Lower leg skin (tissue), 4 donors: ENCODE results near the gene DMBT1. TPM values are rescaled to one million over a fixed set of nuclear protein-coding genes. Genes with fewer than 3 reads are reported as not detected.

ENCODE experiments used
- DNase-seq, 2 donors: peaks; one replicate each; pipeline ENCODE4 v3.0.0-alpha.2; 2019; ENCODE audit warnings: low spot score in 2 of 2
- H3K4me3 ChIP-seq: fragments of 200-600 bp; sonication (generic); 2 replicates; pipeline ENCODE4 v1.5.1; 2017; ENCODE audit warnings: mild to moderate bottlenecking, low read depth; ENCODE audit not compliant: poor library complexity, severe bottlenecking
- POLR2A ChIP-seq, 2 donors: fragments of 450-650 bp; IDR thresholded peaks; one replicate each; pipeline ENCODE4 v1.6.1; 2016 to 2017; ENCODE audit warnings: antibody characterized with exemption in 2 of 2, mild to moderate bottlenecking in 1 of 2, moderate library complexity in 1 of 2
- WGBS, 2 donors: methylation state at CpG; one replicate each; pipeline ENCODE4 v1.1.5; 2018; 5-methylcytosine and 5-hydroxymethylcytosine counted together
- intact Hi-C: fragments of 100-400 bp; cut with DNase I; formaldehyde crosslinking; loops from one replicate; pipeline ENCODE4 v1.15.0; 2023; ENCODE audit warnings: low total_unique reads
- total RNA-seq, 4 donors: library from RNA; depleted of rRNA; stranded (reverse); fragments of >200 nt; gene quantifications; one replicate each; pipeline ENCODE4 v1.1.0, GENCODE V29; 2016
- TF ChIP-seq, protein P1 (sequence below), 3 donors: fragments of 450-650 bp; IDR thresholded peaks; one replicate each; pipeline ENCODE4 v1.5.1; 2016; ENCODE audit warnings: antibody characterized with exemption in 3 of 3, mild to moderate bottlenecking in 3 of 3, moderate library complexity in 2 of 3

Gene DMBT1
- total RNA-seq, 4 donors from 2014 or later: 0.04 to 0.29 (median 0.26) TPM; not detected in 1

DNA sequence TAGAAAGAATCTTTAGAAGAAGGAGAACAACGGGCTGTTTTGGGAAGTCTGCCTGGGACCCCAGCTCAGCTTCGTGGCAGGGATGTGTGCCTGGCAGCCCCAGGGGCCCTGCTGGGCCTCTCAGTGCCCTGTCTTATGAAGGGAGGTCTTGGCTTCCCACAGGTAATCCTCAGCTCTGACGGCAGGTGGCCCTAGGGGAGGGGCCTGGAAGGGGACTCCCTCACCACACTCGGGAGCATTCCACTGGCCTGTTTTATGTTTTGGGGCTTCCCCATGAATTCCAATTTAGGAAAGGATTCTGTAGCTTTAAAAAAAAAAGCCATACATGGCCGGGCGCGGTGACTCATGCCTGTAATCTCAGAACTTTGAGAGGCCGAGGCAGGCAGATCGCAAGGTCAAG lies 3.0 kb upstream of the DMBT1 start:
- intact Hi-C loops: no loop called here
- peak in 1 of 2 donors; percentile 71 for DNase-seq
- TF ChIP-seq, protein P1, sequence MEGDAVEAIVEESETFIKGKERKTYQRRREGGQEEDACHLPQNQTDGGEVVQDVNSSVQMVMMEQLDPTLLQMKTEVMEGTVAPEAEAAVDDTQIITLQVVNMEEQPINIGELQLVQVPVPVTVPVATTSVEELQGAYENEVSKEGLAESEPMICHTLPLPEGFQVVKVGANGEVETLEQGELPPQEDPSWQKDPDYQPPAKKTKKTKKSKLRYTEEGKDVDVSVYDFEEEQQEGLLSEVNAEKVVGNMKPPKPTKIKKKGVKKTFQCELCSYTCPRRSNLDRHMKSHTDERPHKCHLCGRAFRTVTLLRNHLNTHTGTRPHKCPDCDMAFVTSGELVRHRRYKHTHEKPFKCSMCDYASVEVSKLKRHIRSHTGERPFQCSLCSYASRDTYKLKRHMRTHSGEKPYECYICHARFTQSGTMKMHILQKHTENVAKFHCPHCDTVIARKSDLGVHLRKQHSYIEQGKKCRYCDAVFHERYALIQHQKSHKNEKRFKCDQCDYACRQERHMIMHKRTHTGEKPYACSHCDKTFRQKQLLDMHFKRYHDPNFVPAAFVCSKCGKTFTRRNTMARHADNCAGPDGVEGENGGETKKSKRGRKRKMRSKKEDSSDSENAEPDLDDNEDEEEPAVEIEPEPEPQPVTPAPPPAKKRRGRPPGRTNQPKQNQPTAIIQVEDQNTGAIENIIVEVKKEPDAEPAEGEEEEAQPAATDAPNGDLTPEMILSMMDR (IDR thresholded peaks at IDR 0.05): no peak
- TF ChIP-seq POLR2A (IDR thresholded peaks at IDR 0.05): no peak
- H3K4me3 ChIP-seq: no peak overlapping the region
- WGBS, 2 donors: 42 to 52% methylated on average over 8 to 9 of the region's 9 CpGs

DNA sequence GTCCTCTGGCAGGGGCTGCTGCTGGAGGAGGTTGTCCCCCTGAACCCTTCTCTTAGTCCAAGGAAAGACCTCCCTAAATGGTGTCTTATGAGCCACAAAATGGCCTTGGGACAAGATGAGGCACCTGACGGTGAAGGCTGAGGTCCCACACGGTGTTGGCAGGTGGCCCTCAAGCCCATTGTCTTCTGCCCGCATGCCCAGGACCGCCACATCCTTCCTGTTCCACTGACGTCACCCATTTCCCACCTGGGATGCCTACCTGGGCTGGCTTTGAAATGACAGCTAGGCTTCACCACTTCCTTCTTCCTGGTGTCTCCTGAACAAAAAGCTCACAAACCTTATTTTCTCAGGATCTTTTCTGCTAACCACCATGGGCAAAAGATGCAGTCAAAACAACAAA lies 2.1 kb upstream of the DMBT1 start:
- intact Hi-C loops: no loop called here
- TF ChIP-seq, protein P1 (IDR thresholded peaks at IDR 0.05): no peak
- no peak for TF ChIP-seq POLR2A (IDR thresholded peaks at IDR 0.05)
- peak in 1 of 2 donors; percentile 46 for DNase-seq
- 70 to 74% methylated on average over 5 of the region's 5 CpGs for WGBS, 2 donors
- H3K4me3 ChIP-seq: no peak overlapping the region

DNA sequence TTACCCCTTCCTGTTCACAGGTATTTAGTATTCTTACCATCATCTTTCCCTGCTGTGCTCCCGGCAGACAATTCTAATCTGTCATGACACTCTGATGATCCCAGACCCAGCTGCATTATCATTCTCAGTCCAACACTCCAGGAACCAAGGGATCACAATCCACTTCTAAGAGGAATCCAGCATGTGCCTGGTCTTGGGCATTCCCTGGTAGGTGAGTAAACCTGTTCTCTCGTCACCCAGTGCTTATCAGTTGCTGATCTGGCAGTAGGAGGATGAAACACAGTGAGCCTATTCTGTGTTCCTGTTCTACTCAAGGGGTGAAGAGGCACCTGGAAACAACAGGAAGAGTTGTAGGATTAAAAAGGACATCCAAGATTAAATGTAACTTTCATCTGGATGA lies 1.3 kb upstream of the DMBT1 start:
- H3K4me3 ChIP-seq: no peak overlapping the region
- intact Hi-C loops: no loop called here
- TF ChIP-seq POLR2A (IDR thresholded peaks at IDR 0.05): no peak
- TF ChIP-seq, protein P1 (IDR thresholded peaks at IDR 0.05): no peak
- 71 to 74% methylated on average over 2 of the region's 2 CpGs for WGBS, 2 donors
- DNase-seq: peak in 1 of 2 donors; percentile 48

DNA sequence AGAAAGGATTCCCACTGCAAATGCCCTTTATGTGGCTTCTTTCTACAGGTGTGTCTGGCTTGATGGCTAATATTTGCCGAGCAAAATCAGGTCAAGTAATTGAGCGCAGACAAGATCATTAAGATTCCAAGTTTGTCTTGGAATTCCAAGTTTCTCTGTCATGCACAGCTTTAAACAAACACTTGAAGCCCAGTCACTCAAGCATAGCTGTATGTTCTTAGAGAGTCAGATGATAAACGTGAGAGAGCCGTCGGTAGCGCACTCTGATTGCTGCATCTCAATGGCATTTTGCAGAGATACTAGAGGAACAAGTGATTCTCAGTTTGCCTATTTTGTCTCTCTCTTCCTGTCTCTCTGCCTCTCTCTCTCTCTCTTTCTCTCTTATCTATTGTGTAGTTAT lies 658 bp downstream of the DMBT1 start:
- intact Hi-C loops: loop anchor here (10.0 kb wide), 3 partner anchors 106 to 276 kb away; partner anchors contain the start of gene ARMS2
- 75 to 82% methylated on average over 6 of the region's 6 CpGs for WGBS, 2 donors
- DNase-seq: peak in 1 of 2 donors; percentile 25
- no peak overlapping the region for H3K4me3 ChIP-seq
- TF ChIP-seq, protein P1 (IDR thresholded peaks at IDR 0.05): no peak
- no peak for TF ChIP-seq POLR2A (IDR thresholded peaks at IDR 0.05)

DNA sequence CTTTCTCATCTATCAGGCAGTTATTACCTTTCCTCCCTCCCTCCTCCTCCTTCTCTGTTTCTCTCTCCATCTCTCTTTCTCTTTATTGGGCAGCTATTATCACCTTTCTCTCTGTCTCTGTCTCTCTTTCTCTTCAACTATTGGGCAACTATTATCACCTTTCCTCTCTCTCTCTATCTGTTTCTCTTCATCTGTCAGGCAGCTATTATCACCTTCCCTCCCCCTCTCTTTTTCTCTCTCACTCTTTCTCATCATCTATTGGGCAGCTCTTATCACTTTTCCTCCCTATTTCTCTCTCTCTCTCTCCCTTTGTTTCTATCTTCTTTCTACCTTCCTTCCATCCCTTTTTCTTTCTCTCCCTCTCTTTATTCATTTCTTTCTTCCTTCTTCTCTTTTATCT lies 1.2 kb downstream of the DMBT1 start:
- intact Hi-C loops: loop anchor here (10.0 kb wide), 3 partner anchors 107 to 277 kb away; partner anchors contain the start of gene ARMS2
- DNase-seq: no peak
- no peak overlapping the region for H3K4me3 ChIP-seq
- TF ChIP-seq, protein P1 (IDR thresholded peaks at IDR 0.05): no peak
- TF ChIP-seq POLR2A (IDR thresholded peaks at IDR 0.05): no peak

DNA sequence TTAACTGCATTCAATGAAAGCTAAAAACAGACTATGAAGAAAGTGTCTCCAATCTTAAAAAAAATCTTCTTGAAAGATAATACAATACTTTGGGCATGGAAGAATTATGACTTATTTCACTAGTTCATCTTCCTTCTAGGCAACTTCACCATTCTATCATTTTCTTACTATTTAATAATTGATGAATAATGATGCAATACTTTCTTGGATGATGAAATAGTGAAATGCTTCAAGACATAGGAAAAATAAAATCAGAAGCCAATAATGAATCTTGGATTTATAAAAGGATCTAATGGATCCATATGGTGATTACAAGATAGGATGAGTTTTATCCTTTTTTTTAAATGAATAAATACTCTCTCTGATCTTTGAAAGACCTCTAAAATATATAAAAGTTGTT lies 4.4 kb downstream of the DMBT1 start:
- DNase-seq: no peak
- intact Hi-C loops: loop anchor here (5.0 to 10.0 kb wide), 4 partner anchors 110 to 280 kb away; partner anchors contain the start of gene ARMS2
- no peak overlapping the region for H3K4me3 ChIP-seq
- no peak for TF ChIP-seq POLR2A (IDR thresholded peaks at IDR 0.05)
- TF ChIP-seq, protein P1 (IDR thresholded peaks at IDR 0.05): no peak
